8988T (cell line): ENCODE data around the gene PXMP4.
"Not testable (repeated sequence)": the region's sequence is repeated elsewhere in the genome, so short reads cannot be mapped to it uniquely, and the experiment has no call there.

ENCODE experiments used
- DNase-seq: peaks from one replicate; pipeline ENCODE4 v3.0.0; 2011

PXMP4 gene

GRCh38 chr20:33701629-33702450, 18.3 kb downstream of the PXMP4 start:
- no peak for DNase-seq

DNA sequence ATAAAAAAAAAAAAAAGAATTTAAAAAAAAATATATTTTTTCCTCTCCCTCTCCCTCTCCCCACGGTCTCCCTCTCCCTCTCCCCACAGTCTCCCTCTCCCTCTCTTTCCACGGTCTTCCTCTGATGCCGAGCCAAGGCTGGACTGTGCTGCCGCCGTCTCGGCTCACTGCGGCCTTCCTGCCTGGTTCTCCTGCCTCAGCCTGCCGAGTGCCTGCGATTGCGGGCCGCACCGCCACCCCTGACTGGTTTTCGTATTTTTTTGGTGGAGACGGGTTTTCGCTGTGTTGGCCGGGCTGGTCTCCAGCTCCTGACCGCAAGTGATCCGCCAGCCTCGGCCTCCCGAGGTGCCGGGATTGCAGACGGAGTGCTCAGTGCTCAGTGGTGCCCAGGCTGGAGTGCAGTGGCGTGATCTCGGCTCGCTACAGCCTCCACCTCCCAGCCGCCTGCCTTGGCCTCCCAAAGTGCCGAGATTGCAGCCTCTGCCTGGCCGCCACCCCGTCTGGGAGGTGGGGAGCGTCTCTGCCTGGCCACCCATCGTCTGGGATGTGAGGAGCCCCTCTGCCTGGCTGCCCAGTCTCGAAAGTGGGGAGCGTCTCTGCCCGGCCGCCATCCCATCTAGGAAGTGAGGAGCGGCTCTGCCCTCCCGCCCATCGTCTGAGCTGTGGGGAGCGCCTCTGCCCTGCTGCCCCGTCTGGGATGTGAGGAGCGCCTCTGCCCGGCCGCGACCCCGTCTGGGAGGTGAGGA, 19.2 kb downstream of the PXMP4 start:
- DNase-seq = not testable (repeated sequence)

DNA sequence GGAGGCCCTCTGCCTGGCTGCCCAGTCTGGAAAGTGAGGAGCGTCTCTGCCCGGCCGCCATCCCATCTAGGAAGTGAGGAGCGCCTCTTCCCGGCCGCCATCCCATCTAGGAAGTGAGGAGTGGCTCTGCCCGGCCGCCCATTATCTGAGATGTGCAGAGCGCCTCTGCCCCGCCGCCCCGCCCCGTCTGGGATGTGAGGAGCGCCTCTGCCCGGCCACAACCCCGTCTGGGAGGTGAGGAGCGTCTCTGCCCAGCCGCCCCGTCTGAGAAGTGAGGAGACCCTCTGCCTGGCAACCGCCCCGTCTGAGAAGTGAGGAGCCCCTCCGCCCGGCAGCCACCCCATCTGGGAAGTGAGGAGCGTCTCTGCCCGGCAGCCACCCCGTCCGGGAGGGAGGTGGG, 21.1 kb downstream of the PXMP4 start:
- not testable (repeated sequence) for DNase-seq

GRCh38 chr20:33697129-33697528, 23.0 kb downstream of the PXMP4 start:
- DNase-seq = no peak

GRCh38 chr20:33696448-33696847, 23.7 kb downstream of the PXMP4 start:
- DNase-seq = no peak

- no peak for DNase-seq
Measured at GRCh38 chr20:33694639-33695012, 25.5 kb downstream of the PXMP4 start.

DNA sequence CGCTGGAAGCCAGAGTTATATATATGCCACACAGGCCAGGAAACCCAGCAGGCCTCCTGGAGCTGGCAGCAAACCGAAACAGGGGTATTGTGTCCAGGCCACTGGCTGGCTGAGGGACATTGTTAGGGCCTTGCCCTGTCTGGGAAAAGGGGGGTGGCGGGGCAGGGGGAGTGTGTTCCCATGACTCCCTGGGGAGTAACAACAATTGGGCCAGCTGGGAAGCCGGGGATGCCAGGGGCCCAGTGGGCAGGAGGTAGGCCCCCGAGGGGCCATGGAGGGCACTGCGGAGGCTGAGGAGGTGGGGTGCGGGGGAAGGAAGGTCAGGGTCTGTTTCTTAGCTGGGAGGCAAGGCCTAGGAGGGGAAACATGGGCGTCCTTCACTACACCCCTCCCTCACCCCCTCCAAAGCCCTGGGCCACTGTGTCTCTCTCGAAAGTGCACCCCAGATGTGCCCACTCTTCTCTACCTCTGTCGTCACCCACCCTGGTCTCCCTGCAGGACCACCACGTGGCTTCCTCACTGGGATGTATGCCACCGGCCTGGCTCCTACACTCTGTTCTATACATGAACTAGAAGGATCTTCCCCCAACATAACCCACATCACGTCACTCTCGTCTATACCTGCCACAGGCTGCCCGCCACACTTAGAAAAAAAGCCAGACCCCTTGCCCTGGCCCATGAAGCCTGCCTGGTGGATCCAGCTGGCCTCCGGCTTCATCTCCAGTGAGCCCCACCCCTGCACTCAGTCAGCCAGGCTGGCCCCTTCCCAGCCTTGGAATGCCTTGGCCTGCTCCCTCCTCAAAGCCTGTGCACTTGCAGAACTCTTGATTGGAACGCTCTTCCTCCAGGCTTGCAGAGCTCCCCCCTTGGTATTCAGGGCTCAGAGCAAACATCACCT, 26.1 kb downstream of the PXMP4 start:
- no peak for DNase-seq

DNA sequence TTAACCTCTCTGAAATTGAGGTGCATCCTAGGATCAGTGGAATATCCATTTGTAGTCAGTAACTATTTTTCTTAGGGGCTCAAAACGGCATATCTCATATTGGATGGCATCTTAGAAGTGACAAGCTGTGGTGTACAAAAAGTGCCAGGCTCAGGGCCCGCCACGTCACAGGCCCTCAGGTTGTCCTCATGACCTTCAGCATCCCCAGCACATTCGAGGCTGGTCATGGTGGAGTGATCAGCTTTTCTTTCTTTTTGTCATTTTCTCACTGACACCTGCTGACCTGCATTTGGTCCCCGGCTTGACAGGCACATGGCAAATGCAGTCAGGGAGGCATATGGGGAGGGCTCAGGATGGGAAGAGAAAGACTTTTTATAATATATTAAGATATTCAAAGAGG, 26.8 kb downstream of the PXMP4 start:
- DNase-seq = no peak

DNA sequence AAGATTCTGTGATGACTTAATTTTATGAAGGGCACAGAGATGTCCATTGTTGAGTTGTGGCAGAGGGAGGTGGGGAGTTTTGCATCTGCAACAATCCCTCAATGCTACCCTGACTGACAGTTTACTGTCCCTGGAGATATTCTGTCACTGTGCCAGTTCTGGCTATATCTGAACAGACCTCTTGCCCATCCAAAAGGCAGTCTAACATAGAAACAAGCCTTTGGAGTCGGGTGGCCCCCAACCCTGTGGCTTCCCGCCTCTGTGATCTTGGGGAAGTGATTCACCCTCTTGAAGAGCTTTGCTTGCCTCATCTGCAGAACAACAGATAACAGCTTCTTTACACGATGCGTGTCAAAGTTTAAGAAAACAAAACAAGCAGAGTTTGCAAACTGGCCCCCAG, 30.1 kb downstream of the PXMP4 start:
- no peak for DNase-seq

- no peak for DNase-seq
Measured at GRCh38 chr20:33689493-33689892, 30.6 kb downstream of the PXMP4 start.

DNA sequence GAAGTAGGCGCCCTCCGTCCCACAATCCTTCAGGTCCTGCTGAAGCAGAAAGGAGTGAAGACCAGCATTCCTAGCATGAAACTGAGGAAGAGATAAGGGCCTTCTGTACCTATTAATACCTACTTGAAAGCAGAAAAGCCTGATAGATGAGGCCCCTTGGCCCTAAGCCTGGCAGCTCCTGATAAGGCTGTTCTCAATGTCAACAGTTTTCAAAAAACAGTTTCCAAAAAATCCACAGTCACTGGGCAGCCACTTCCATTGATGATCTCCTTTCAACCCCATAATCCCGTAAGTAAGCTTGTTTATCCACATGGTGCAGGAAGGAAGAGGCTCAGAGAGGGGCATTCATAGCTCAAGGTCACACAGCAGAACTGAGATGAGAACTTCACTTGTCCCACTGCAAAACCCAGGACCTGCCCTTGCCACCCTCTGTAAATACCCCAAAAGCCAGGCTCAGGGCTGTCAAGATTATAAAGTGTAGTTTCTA, 31.1 kb downstream of the PXMP4 start:
- DNase-seq = no peak

GRCh38 chr20:33687993-33688937, 31.8 kb downstream of the PXMP4 start:
- DNase-seq = no peak

- no peak for DNase-seq
Measured at GRCh38 chr20:33687370-33687915, 32.7 kb downstream of the PXMP4 start.

DNA sequence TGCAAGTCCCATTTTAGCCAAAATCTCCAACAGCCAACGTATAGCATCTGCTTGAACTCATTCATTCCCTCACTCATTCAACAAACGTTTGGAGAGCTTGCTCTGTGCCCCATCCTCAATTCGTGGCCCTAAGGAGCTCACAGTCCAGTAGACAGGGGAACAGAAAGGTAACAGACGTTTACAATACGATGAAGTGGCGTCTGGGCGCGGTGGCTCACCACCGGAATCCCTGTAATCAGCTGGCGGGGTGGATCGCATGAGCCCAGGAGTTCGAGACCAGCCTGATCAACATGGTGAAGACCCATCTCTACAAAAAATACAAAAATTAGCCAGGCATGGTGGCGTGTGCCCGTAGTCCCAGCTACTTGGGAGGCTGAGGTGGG, 33.1 kb downstream of the PXMP4 start:
- DNase-seq = no peak

- DNase-seq = peak; percentile 98
Measured at GRCh38 chr20:33686100-33686983, 33.8 kb downstream of the PXMP4 start, which contains the start of gene E2F1. E2F1 (minus strand) TSS chr20:33686385; CDS start chr20:33686264, 121 bp downstream.

- peak; percentile 60 for DNase-seq
Measured at GRCh38 chr20:33685328-33686099, 34.6 kb downstream of the PXMP4 start.

- DNase-seq = peak; percentile 51
Measured at GRCh38 chr20:33684533-33685327, 35.4 kb downstream of the PXMP4 start.

DNA sequence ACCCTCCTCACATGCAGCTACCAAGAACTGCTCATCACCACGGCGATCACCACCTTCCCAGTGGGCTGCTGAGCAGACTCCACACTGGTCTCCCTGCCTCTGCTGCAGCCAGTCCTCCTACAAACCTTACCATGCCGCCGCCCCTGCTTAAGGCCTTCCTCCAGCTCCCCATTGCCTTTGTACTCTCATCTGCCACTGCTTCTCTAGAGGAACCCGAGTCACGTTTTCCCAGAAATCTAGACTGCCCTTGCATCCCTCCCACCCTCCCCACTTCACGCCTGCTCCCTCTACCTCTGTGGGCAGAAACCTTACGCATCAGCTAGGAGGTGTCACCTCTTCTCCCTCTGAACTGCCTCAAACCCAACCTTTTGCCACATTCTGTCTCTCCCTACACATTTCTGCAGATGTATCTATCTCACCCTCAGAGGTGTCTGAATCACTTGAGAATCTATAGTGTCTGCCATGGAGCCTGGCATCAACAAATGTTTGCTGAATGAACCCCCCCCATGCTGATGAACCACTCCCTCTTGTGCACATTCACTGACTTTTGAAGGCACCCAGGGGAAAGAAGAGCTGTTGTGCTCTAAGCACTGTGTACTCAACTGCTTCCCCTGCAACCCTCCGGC, 38.3 kb downstream of the PXMP4 start:
- peak; percentile 11 for DNase-seq
